Measurements from ENCODE around the gene KIAA0753. TPM values are rescaled to one million over a fixed set of nuclear protein-coding genes. Genes with fewer than 3 reads are reported as not detected.
"Not testable (repeated sequence)": the region's sequence is repeated elsewhere in the genome, so short reads cannot be mapped to it uniquely, and the experiment has no call there.

Gene KIAA0753
- total RNA-seq, 1 donor from 2014 or later = 3.1 TPM

GRCh38 chr17:6573982-6574686 lies 66.4 kb downstream of the KIAA0753 start:
- no peak for ATAC-seq
- DNase-seq (ENCODE audit: low spot score) = no peak

DNA sequence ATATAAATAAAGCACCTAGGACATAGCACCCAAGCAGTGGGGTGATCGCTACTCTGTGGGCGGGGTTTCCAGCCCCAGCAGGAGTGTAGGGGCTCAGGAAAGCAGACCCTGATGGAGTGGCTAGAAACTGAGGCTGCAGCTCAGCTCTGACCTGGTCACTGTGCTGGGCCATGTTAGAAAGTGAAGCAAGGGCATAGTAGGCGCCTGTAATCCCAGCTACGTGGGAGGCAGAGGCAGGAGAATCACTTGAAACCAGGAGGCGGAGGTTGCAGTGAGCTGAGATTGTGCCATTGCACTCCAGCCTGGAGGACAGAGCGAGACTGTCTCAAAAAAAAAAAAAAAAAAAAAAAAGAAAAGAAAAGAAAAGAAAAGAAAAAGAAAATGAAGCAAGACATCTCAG lies 67.0 kb downstream of the KIAA0753 start:
- DNase-seq (ENCODE audit: low spot score); ATAC-seq: not testable (repeated sequence)

GRCh38 chr17:6572972-6573370 lies 67.5 kb downstream of the KIAA0753 start:
- DNase-seq (ENCODE audit: low spot score) (no peak), ATAC-seq (no peak)

DNA sequence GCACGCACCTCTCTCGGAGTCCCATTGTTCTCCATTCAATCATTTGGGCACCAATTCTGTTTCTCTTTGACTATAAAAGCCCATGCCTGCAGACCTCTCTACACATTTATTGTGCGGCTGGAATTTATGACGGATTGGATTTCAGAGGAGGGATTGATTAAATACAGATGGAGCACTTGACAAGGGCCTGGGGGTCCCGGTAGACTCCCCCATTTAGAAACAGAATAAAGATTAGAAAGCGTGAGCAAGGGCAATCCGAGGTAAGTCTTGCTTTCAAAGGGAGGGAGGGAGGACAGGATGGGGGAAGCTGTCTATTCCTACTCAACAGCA lies 69.1 kb downstream of the KIAA0753 start:
- no peak for ATAC-seq

GRCh38 chr17:6570731-6571451 lies 69.6 kb downstream of the KIAA0753 start:
- DNase-seq (ENCODE audit: low spot score) (no peak), ATAC-seq (no peak)

More for the DNA sequence above, 69.1 kb downstream of the KIAA0753 start:
- no peak for DNase-seq (ENCODE audit: low spot score)

DNA sequence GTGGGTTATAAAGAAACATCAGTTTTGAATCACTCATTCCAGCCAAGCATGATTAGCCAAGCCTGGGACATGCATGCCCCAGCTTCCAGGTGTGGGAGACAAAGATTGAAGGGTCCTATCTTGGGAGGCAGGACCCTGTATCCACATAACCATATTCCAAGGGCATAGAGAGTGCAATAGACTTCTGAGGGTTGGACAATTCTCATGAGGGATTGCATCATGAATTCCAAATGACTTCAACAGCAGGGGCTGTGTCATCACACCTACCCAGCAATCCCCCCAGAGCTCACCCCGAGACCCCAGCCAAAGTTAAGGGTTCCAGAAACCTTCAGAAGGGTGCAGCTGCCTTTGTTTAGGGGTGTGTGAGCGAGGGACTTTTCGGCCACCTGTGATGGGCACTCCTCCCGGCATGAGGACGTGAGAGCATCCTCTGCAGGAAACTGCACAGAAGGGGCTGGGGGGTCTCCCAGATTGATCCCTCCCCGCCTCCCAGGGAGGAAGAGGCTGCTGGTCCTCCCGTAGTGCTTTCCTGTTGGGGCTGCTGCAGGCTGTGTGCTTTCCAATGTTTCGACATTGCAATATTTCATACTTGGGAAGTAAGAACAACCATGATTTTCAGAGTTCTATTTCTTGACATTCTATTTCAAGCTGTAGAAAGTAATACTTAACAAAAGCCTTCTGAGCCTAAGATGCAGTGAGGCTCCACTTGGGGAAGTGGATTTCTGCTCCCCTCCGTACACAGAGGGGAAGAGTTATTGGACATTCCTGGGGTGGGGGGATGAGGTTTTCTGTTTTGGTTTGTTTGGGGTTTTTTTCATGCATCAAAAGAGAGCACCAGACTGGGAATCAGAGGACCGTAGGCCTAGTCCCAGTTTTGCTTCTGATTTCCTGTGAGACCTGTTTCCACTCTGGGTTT lies 70.9 kb downstream of the KIAA0753 start:
- no peak for ATAC-seq
- no peak for DNase-seq (ENCODE audit: low spot score)

- DNase-seq (ENCODE audit: low spot score) = no peak
- ATAC-seq = no peak
Observed at GRCh38 chr17:6568184-6568758, 72.2 kb downstream of the KIAA0753 start.

GRCh38 chr17:6567528-6568183 lies 72.9 kb downstream of the KIAA0753 start:
- DNase-seq (ENCODE audit: low spot score) (no peak), ATAC-seq (no peak)

DNA sequence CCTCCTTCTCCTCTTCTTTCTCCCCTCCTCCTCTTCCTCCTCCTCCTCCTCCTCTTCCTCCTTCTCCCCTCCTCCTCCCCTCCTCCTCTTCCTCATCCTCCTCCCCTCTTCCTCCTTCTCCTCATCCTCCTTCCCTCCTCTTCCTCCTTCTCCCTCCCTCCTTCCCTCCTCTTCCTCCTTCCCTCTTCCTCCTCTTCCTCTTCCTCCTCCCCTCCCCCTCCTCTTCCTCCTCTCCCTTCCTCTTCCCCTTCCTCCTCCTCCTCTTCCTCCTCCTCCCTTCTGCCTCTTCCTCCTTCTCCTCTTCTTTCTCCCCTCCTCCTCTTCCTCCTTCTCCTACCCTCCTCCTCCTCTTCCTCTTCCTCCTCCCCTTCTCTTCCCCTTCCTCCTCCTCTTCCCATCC lies 79.1 kb downstream of the KIAA0753 start:
- no peak for DNase-seq (ENCODE audit: low spot score)
- ATAC-seq = no peak

- no peak for DNase-seq (ENCODE audit: low spot score)
- no peak for ATAC-seq
Observed at GRCh38 chr17:6560496-6560895, 80.0 kb downstream of the KIAA0753 start.

DNA sequence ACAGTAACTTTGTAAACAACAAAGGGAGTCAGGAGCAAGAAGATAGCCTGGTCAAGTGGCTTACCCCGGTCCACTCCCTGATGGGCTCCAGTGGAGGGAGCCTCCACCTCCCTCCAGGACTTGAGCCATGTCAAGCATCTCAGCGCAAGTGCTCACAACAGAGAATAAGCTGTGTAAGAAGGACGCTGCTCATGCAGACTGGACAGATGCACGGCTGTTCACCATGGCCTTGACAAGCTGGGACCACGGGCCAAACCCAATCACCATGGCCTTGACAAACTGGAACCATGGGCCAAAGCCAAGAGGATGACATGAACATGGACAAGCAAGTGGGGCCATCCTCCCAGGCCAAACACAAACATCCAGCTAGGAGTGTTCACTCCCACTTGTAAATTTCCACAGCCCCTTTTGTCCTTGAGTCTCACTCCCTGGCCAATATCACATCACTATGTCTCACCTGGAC lies 80.7 kb downstream of the KIAA0753 start:
- no peak for DNase-seq (ENCODE audit: low spot score)

DNA sequence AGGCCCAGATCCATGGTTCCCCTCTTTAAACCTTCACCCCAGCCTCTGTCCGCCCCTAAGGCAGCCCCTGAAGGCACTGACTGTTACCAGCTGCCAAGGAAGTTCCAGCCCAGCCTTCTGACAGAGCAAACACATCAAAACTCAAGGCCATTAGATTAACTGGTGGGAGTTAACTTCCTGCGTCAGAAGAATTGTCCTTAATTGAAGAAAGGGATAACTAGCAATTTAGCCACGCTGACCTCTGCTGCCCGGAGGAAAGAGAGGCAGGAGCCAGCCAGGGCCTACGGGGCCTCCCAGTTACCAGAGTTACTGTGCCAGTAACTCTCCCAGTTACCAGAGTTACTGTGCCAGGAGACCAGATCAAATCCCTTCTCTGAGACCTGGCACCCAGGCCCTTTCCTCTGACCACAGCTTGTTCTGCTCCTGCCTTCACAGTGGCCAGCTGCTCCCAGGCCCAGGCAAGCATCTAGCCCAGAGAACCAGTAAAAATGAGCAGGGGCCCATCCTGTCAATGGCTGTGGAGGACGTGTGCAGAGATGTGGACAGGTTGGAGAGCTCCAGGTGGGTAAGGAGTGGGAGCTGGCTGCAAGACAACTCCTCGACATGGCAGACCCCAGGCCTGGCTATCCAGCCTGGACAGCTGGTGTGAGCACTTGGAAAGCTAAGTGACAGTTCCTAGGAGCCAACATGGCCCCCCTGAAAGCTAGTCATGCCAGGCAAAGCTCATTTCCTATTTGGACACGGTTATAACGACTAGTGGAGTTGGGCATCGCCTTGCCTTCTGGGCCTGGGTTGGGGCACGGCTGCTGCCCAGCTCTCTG lies 81.4 kb downstream of the KIAA0753 start:
- peak; percentile 14 for ATAC-seq
- no peak for DNase-seq (ENCODE audit: low spot score)

More for the DNA sequence above, 80.7 kb downstream of the KIAA0753 start:
- ATAC-seq = no peak

GRCh38 chr17:6558276-6558675 lies 82.2 kb downstream of the KIAA0753 start:
- no peak for DNase-seq (ENCODE audit: low spot score)
- ATAC-seq = no peak

DNA sequence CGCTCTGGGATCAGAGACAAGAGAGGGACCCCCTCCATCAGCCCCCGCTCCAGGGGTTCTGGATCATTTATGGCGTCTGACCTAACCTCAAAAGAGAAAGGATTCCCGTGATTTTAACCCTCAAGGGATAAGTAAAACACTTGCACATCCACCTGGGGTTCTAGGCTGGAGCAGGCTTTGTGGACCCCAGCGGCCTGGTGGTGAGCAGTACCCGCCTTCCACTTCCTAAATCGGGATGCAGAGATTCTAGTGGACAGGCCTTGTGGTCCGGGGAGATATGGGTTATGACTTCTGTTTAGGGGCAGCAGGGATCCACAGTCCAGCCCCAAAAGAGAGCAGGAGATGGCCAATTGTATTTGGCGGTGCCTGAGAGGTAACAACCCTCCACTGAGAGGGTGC lies 83.5 kb downstream of the KIAA0753 start:
- no peak for DNase-seq (ENCODE audit: low spot score)
- ATAC-seq = no peak

DNA sequence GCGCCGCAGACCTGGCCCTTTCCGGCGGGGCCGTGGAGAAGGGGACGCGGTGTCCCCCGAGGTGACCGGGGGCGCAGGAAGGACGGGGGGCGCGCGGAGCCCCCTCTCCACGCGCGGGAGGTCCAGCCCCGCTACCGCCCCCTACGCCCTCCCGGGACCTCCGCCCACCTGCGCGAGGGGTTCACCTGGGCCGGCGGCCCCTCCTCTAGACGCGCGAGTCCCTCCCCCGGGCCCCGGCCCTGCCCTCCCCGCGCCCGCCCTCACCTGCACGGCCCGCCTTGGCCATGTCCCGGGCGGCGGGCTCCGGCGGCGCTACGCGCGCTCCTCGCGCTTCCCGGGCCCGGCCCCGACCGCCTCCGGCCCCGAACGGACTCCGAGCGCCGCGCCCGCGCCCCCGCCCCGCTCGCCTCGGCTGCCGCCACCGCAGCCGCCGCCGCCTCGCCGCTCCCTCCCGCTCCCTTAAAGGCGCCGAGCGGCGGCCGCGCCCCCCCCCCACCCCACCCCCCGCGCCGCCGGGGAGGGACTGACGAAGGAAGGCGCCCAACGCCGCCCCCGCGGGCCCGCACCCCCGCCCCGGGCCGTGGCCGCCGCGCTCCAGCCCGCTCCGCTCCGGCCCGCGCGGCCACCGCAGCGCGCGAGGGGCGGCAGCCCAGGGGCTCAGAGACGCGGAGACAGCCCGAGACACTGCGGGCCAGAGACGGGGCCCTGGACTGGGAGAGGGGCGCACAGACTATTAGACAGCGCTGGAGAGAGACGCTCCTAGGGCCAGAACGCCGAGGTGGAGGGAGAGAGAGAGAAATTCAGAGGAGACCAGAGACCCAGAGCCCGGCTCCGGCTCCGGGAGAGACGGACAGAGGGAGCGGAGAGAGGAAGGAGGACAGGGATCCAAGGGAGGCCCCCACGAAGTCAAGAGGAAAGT lies 84.1 kb downstream of the KIAA0753 start, which contains the start of gene PITPNM3:
Gene PITPNM3 (minus strand): TSS at position 435 of the 919 bp plus-strand sequence. CDS start 149 bp downstream, at position 286.
- DNase-seq (ENCODE audit: low spot score) = no peak
- peak; percentile 40 for ATAC-seq

- no peak for DNase-seq (ENCODE audit: low spot score)
Observed at GRCh38 chr17:6555331-6556120, 85.0 kb downstream of the KIAA0753 start.

GRCh38 chr17:6554871-6555330 lies 85.6 kb downstream of the KIAA0753 start:
- ATAC-seq (no peak), DNase-seq (ENCODE audit: low spot score) (no peak)

More at GRCh38 chr17:6555331-6556120, 85.0 kb downstream of the KIAA0753 start:
- peak; percentile 48 for ATAC-seq
